ENCODE results near the gene ATM.
"Not testable (repeated sequence)": the region's sequence is repeated elsewhere in the genome, so short reads cannot be mapped to it uniquely, and the experiment has no call there.

Gene ATM

GRCh38 chr11:108278954-108279353 lies 56.1 kb downstream of the ATM start:
- no peak for DNase-seq

- no peak for DNase-seq
Measured at GRCh38 chr11:108286370-108286769, 63.5 kb downstream of the ATM start.

GRCh38 chr11:108286956-108287355 lies 64.1 kb downstream of the ATM start:
- no peak for DNase-seq

GRCh38 chr11:108289066-108289465 lies 66.2 kb downstream of the ATM start:
- not testable (repeated sequence) for DNase-seq

GRCh38 chr11:108289699-108290098 lies 66.8 kb downstream of the ATM start:
- no peak for DNase-seq

- no peak for DNase-seq
Measured at GRCh38 chr11:108293229-108293628, 70.4 kb downstream of the ATM start.

GRCh38 chr11:108302121-108302785 lies 79.4 kb downstream of the ATM start:
- no peak for DNase-seq

- no peak for DNase-seq
Measured at GRCh38 chr11:108307751-108308150, 84.9 kb downstream of the ATM start.

GRCh38 chr11:108313444-108313843 lies 90.6 kb downstream of the ATM start:
- no peak for DNase-seq

- no peak for DNase-seq
Measured at GRCh38 chr11:108316061-108316460, 93.2 kb downstream of the ATM start.

GRCh38 chr11:108319541-108320145 lies 96.8 kb downstream of the ATM start:
- DNase-seq, result no peak

GRCh38 chr11:108322666-108323065 lies 99.8 kb downstream of the ATM start:
- DNase-seq, result no peak

GRCh38 chr11:108324587-108324986 lies 101.7 kb downstream of the ATM start:
- peak in 1 of 2 donors; percentile 3 for DNase-seq

- no peak for DNase-seq
Measured at GRCh38 chr11:108333403-108333899, 110.6 kb downstream of the ATM start.

GRCh38 chr11:108338750-108339149 lies 115.9 kb downstream of the ATM start:
- DNase-seq, result no peak

- no peak for DNase-seq
Measured at GRCh38 chr11:108340973-108341372, 118.1 kb downstream of the ATM start.

- no peak for DNase-seq
Measured at GRCh38 chr11:108341654-108342053, 118.8 kb downstream of the ATM start.

- no peak for DNase-seq
Measured at GRCh38 chr11:108343714-108344113, 120.8 kb downstream of the ATM start.

- no peak for DNase-seq
Measured at GRCh38 chr11:108345767-108346166, 122.9 kb downstream of the ATM start.

GRCh38 chr11:108346451-108346850 lies 123.6 kb downstream of the ATM start:
- DNase-seq, result no peak

GRCh38 chr11:108351468-108351867 lies 128.6 kb downstream of the ATM start:
- no peak for DNase-seq

GRCh38 chr11:108364159-108364558 lies 141.3 kb downstream of the ATM start:
- no peak for DNase-seq

GRCh38 chr11:108368134-108368533 lies 145.3 kb downstream of the ATM start:
- no peak for DNase-seq

- DNase-seq, result no peak
Measured at GRCh38 chr11:108369064-108369463, 146.2 kb downstream of the ATM start.

- DNase-seq, result no peak
Measured at GRCh38 chr11:108370315-108370714, 147.4 kb downstream of the ATM start.
